GM19455 (cell line): Measurements from ENCODE around the gene ADRB2.
"Not testable (repeated sequence)": the region's sequence is repeated elsewhere in the genome, so short reads cannot be mapped to it uniquely, and the experiment has no call there.

Source experiments
- ATAC-seq: cut with Tn5 transposase; IDR thresholded peaks from one replicate; pipeline ENCODE4 v1.9.1; 2021; ENCODE audit not compliant: unreplicated experiment

Gene ADRB2

GRCh38 chr5:148826053-148826738 lies at the start of gene ADRB2:
Gene ADRB2, plus strand, starts transcription at chr5:148826611. Its CDS starts 221 bp downstream, at chr5:148826832.
- ATAC-seq: peak; percentile 98

- ATAC-seq: no peak
Measured at GRCh38 chr5:148776780-148777179, 49.6 kb upstream of the ADRB2 start.

- ATAC-seq: no peak
Measured at GRCh38 chr5:148778882-148779281, 47.5 kb upstream of the ADRB2 start.

GRCh38 chr5:148780711-148781110 lies 45.7 kb upstream of the ADRB2 start:
- no peak for ATAC-seq

- ATAC-seq: no peak
Measured at GRCh38 chr5:148781766-148782165, 44.6 kb upstream of the ADRB2 start.

GRCh38 chr5:148785223-148785622 lies 41.2 kb upstream of the ADRB2 start:
- no peak for ATAC-seq

- no peak for ATAC-seq
Measured at GRCh38 chr5:148786456-148786855, 40.0 kb upstream of the ADRB2 start.

- ATAC-seq: no peak
Measured at GRCh38 chr5:148788636-148789035, 37.8 kb upstream of the ADRB2 start.

GRCh38 chr5:148790545-148791333 lies 35.7 kb upstream of the ADRB2 start:
- ATAC-seq: peak; percentile 40

- ATAC-seq: peak; percentile 97
Measured at GRCh38 chr5:148791334-148791667, 35.1 kb upstream of the ADRB2 start.

- no peak for ATAC-seq
Measured at GRCh38 chr5:148791696-148792095, 34.7 kb upstream of the ADRB2 start.

GRCh38 chr5:148792744-148793143 lies 33.7 kb upstream of the ADRB2 start:
- no peak for ATAC-seq

GRCh38 chr5:148793261-148793660 lies 33.1 kb upstream of the ADRB2 start:
- no peak for ATAC-seq

GRCh38 chr5:148794275-148794674 lies 32.1 kb upstream of the ADRB2 start:
- ATAC-seq: no peak

- no peak for ATAC-seq
Measured at GRCh38 chr5:148794729-148795561, 31.5 kb upstream of the ADRB2 start.

GRCh38 chr5:148796936-148797335 lies 29.5 kb upstream of the ADRB2 start:
- ATAC-seq: no peak

GRCh38 chr5:148798786-148799185 lies 27.6 kb upstream of the ADRB2 start:
- no peak for ATAC-seq

GRCh38 chr5:148799737-148800527 lies 26.5 kb upstream of the ADRB2 start:
- no peak for ATAC-seq

GRCh38 chr5:148801682-148802276 lies 24.6 kb upstream of the ADRB2 start:
- ATAC-seq: no peak

GRCh38 chr5:148803451-148803850 lies 23.0 kb upstream of the ADRB2 start:
- not testable (repeated sequence) for ATAC-seq
